ENCODE measurements around the gene FAM174B. TPM values are rescaled to one million over a fixed set of nuclear protein-coding genes. Genes with fewer than 3 reads are reported as not detected.

FAM174B gene
- 0.53 and 4.6 TPM in 2 replicates for total RNA-seq

DNA sequence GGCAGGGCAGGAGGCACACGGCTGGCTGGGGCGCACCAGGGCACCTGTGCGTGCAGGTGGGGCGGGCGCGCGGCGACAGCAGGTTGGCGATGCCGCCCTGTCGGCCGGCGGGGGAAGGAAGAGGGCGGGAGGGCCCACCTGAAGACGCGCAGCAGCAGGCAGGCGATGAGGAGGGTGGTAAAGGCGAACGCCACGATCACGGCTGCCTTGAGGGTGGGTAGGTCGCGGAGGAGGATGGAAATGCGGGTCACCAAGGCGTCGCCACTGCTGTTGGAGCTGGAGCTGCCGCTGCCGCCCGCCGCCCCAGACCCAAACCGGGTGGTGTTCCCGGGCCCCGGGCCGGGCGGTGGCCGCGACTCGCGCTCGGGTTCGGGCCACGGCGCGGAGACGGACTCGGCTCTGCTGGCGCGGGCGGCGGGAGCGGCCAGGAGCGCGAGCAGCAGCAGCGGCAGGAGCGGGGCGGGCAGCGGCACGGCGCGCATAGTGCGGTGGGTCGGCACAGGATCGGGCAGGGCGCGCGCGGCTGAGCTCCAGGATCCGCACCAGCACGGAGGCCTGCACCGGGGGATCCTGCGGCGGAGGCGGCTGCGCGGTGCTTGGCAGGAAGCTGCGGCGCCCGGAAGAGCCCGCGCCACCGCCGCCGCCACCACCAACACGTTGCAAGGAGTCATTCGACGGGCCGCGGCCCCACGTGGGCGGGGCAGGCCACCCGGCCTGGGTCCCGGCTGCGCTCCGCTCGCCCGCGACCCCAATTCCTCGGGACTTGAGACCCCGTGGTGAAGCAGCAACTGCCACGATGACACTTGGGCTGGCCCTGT is at the start of gene FAM174B:
Gene FAM174B (minus strand): TSS at position 598 of the 818 bp plus-strand sequence.
- FAIRE-seq (no peak), DNase-seq (ENCODE audit: low read depth) (no peak)
- no peaks in the 10 kb centered on the region for H3K27me3 ChIP-seq (ENCODE audit: control insufficient read depth, insufficient read depth, low read length)
- H3K36me3 ChIP-seq (ENCODE audit: control insufficient read depth, insufficient read depth, low read length): no peaks in the 10 kb centered on the region
- TF ChIP-seq, protein P1, sequence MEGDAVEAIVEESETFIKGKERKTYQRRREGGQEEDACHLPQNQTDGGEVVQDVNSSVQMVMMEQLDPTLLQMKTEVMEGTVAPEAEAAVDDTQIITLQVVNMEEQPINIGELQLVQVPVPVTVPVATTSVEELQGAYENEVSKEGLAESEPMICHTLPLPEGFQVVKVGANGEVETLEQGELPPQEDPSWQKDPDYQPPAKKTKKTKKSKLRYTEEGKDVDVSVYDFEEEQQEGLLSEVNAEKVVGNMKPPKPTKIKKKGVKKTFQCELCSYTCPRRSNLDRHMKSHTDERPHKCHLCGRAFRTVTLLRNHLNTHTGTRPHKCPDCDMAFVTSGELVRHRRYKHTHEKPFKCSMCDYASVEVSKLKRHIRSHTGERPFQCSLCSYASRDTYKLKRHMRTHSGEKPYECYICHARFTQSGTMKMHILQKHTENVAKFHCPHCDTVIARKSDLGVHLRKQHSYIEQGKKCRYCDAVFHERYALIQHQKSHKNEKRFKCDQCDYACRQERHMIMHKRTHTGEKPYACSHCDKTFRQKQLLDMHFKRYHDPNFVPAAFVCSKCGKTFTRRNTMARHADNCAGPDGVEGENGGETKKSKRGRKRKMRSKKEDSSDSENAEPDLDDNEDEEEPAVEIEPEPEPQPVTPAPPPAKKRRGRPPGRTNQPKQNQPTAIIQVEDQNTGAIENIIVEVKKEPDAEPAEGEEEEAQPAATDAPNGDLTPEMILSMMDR (IDR thresholded peaks at IDR 0.05; ENCODE audit: insufficient read depth, low read length, severe bottlenecking): no peak
- H3K4me3 ChIP-seq (ENCODE audit: low read depth, low read length): peak within 1 kb of the TSS; percentile 48

DNA sequence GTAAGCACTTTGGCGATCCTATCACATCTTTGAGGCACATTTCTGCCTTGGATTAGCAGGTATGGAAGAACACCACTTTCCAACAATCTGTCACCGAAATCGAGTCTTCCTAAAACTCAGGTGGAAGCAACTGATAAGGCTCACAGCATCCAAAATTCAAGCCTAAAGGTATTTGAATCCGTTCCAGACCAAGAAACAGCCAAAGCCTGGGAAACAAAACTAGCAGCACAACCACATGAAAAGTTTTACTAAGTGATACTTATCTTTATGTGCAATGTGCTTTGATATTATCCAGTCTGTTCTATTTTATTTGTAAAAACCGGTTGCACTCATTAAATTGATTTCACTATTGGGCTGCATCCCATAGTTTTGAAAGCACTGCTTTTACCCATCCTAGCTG is 40.5 kb upstream of the FAM174B start:
- Histone ChIP-seq H3K27me3 (ENCODE audit: control insufficient read depth, insufficient read depth, low read length) (no peaks in the 10 kb centered on the region), H3K4me3 (ENCODE audit: low read depth, low read length) (no peak overlapping the region), H3K36me3 (ENCODE audit: control insufficient read depth, insufficient read depth, low read length) (no peaks in the 10 kb centered on the region)
- FAIRE-seq (no peak), DNase-seq (ENCODE audit: low read depth) (no peak)
- TF ChIP-seq, protein P1 (IDR thresholded peaks at IDR 0.05; ENCODE audit: insufficient read depth, low read length, severe bottlenecking): no peak

DNA sequence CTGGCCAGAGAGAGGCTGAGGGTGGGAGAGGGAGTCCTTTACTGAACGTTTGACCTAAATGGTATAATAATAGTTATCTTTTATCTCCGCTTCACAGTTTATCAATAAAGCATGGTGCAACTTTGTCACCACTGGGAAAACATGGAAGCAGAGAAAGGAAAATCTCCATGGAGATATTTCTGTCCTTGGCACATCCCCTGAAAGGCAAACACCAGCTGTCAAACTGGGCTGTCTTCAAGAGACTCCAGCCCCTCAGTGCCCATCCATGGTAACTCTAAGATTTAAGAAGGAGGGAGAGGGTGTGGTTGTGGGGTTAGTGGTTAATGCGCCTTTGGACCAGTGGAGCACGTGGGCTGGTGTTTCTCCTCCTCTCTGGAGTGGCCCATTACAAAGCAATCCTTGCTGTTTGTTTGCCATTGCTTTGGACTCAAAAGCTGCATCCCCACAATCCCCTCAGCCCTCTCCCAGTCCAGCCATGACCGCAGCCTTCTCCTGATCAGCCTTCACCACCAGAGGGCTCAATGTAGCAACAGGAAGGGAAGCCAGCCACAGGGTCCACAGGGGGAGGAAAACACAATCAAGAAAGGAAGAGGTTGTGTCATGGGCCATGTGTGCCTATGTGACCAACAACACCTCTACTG is 38.2 kb upstream of the FAM174B start:
- TF ChIP-seq, protein P1 (IDR thresholded peaks at IDR 0.05; ENCODE audit: insufficient read depth, low read length, severe bottlenecking): peak; percentile 29
- Histone ChIP-seq H3K36me3 (ENCODE audit: control insufficient read depth, insufficient read depth, low read length) (no peaks in the 10 kb centered on the region), H3K27me3 (ENCODE audit: control insufficient read depth, insufficient read depth, low read length) (no peaks in the 10 kb centered on the region), H3K4me3 (ENCODE audit: low read depth, low read length) (no peak overlapping the region)
- peak; percentile 10 for DNase-seq (ENCODE audit: low read depth)
- FAIRE-seq: no peak

DNA sequence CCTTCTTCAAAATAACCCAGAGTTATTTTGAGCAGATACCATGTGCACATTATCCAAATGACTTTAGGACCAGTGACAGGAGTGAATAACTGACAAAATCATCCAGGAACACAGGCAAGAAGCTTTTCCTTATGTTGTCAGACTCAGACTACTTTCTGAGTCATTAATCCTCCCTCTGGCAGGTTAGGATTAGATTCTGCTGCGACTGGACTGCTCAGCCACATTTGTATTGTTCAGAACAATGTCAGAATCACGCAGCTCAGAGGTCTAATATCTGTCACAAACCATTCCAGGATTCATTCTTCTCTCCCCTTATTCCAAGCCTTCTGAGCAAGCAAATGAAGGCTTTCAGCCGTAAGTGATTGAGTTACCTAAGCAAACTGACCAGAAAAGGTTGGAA is 34.8 kb upstream of the FAM174B start:
- FAIRE-seq: no peak
- no peak overlapping the region for H3K4me3 ChIP-seq (ENCODE audit: low read depth, low read length)
- TF ChIP-seq, protein P1 (IDR thresholded peaks at IDR 0.05; ENCODE audit: insufficient read depth, low read length, severe bottlenecking): no peak
- H3K36me3 ChIP-seq (ENCODE audit: control insufficient read depth, insufficient read depth, low read length): no peaks in the 10 kb centered on the region
- no peaks in the 10 kb centered on the region for H3K27me3 ChIP-seq (ENCODE audit: control insufficient read depth, insufficient read depth, low read length)
- peak; percentile 30 for DNase-seq (ENCODE audit: low read depth)

DNA sequence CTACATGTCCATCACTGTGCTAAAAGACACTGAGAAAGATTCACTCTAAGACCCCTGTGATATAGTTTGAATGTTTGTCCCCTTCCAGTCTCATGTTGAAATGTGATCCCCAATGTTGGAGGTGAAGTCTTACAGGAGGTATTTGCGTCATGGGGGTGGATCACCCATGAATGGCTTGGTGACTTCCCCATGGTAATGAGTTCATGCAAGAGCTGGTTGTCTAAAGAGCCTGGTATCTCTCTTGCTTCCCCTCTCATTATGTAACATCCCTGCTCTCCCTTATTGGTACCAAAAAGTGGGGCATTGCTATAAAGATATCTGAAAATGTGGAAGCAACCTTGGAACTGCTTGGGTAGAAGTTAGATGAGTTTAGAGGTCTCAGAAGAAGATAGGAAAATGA is 32.2 kb upstream of the FAM174B start:
- no peaks in the 10 kb centered on the region for H3K36me3 ChIP-seq (ENCODE audit: control insufficient read depth, insufficient read depth, low read length)

More for the DNA sequence above, 32.2 kb upstream of the FAM174B start:
- H3K27me3 ChIP-seq (ENCODE audit: control insufficient read depth, insufficient read depth, low read length): no peaks in the 10 kb centered on the region
- DNase-seq (ENCODE audit: low read depth) (no peak), FAIRE-seq (no peak)
- H3K4me3 ChIP-seq (ENCODE audit: low read depth, low read length): no peak overlapping the region
- TF ChIP-seq, protein P1 (IDR thresholded peaks at IDR 0.05; ENCODE audit: insufficient read depth, low read length, severe bottlenecking): no peak

Data from bronchial epithelial cell (primary cell).